ENCODE data around the gene RADIL. TPM values are rescaled to one million over a fixed set of nuclear protein-coding genes. Genes with fewer than 3 reads are reported as not detected.
A peak's percentile ranks its signal among the peaks of the same experiment; 100 is the strongest.

Gene RADIL
- total RNA-seq, 2 donors from 2014 or later = 0.08 to 0.56 TPM

DNA sequence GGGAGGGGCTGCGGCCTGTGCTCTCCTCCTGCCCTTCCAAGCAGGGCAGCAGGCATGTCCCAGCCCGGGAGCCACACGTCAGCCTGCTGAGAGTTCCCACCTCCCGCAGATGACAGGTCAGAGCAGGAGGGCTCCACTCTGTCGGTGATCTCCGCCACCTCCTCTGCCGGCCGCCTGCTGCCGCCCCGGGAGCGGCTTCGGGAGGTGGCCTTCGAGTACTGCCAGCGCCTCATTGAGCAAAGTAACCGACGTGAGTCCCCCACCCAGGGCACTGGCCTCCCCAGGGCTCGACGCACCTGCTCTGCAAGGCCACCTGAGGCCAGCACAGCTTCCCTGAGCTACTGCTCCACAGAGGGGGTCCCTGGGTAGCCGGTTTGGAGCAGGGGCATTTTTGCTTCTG is 98.7 kb downstream of the RADIL start:
- peaks cover 43% of the 10 kb centered on the region for H3K36me3 Mint-ChIP-seq (ENCODE audit: low read depth)
- H3K27me3 Mint-ChIP-seq = no peaks in the 10 kb centered on the region
- no peak overlapping the region for H3K4me3 Mint-ChIP-seq
- no peak overlapping the region for H3K27ac Mint-ChIP-seq
- no peak for ATAC-seq (replicated peaks)
- no peaks in the 10 kb centered on the region for H3K4me1 Mint-ChIP-seq
- H3K9me3 Mint-ChIP-seq = no peaks in the 10 kb centered on the region

DNA sequence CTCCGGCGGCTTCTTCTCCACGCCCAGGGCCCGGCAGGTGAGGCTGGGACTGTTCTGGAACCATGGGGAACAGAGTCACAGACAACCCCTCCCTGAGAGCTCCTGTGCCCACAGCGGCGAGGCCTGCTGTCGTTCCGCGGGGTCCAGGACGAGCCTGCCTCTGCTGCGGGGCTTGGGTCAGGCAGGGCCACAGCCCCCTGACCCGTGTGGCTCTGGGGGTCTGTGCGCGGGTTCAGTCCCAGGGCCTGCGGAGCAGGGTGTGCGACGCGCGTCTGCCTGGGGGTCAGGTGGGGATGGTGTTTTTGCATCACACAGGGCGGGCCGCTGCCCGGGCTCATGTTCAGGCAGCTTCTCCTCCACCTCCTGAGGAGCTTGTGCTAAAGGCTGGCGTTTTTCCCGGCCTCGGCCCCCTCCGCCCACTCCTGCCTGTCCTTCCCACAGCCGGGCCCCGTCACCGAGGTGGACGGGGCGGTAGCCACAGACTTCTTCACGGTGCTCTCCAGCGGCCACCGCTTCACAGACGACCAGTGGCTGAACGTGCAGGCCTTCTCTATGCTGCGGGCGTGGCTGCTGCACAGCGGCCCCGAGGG is 99.7 kb downstream of the RADIL start:
- H3K36me3 Mint-ChIP-seq (ENCODE audit: low read depth) = peaks cover 45% of the 10 kb centered on the region
- no peak overlapping the region for H3K27ac Mint-ChIP-seq
- H3K4me1 Mint-ChIP-seq = no peaks in the 10 kb centered on the region
- no peak overlapping the region for H3K4me3 Mint-ChIP-seq
- ATAC-seq (replicated peaks) = no peak
- H3K9me3 Mint-ChIP-seq = no peaks in the 10 kb centered on the region
- H3K27me3 Mint-ChIP-seq = no peaks in the 10 kb centered on the region

DNA sequence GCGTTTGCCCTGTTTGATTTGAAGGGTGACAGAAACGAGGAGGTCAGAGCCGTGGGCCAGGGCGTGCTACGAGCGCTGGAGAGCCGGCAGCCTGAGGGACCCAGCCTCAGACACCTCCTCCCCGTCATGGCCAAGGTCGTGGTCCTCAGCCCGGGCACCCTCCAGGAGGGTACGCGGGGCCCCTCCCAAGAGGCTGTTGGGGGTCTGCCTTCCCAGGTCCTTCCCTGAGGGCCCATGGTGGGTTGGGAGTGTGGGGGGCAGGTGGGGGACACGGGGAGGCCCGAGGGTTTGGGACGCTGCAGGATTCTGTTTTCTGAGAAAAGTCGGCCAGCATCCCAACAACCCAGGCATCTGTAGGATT is 100.2 kb downstream of the RADIL start:
- H3K9me3 Mint-ChIP-seq = no peaks in the 10 kb centered on the region
- H3K4me3 Mint-ChIP-seq = no peak overlapping the region
- no peak overlapping the region for H3K27ac Mint-ChIP-seq
- H3K4me1 Mint-ChIP-seq = peaks cover 2% of the 10 kb centered on the region
- ATAC-seq (replicated peaks) = no peak
- no peaks in the 10 kb centered on the region for H3K27me3 Mint-ChIP-seq
- peaks cover 47% of the 10 kb centered on the region for H3K36me3 Mint-ChIP-seq (ENCODE audit: low read depth)

DNA sequence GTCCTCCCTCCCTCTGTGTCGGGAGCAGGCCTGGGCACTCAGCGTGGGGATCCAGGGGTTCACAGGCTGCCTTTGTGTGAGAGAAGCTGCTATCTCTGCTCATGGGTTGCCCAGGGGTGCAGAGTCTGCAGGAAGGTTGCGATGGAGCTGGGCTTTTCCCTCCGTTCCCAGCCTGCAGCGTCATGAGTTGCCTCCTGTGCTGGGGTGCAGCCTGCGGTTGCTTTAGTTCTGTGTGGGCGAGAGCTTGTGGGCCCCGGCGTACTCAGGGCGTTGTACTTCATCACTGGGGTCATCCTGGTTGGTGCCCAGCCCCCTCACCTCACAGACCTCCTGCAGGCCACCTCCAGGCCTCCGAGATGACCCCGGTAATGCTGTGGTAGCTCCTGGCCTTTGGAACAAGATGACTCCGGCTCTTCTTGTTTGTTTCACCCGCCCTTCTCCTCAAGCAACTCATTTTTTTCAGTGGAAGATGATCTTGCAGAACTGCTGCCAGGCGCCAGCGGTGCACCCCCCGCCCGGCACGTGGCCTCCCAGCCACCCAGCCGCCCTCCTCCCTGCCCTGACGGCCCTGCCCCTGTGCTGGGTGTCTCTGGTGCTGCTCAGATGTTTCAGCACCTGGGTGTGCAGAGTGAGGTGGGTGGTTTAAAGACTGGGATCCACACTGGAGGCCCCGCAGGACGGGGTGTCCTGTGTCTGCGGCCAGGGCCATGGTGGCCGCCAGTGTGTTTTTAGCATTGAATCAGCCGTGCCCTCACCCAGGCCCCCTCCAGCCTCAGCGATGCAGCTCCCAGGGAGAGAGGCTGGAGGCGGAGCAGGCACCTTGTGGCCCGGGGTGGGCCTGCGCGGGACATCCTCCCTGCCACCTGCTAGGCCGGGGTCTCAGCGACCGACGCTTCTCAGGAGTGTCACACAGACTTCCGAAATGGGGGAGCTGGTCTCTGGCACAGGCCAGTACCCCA is 100.9 kb downstream of the RADIL start:
- no peaks in the 10 kb centered on the region for H3K9me3 Mint-ChIP-seq
- no peak overlapping the region for H3K4me3 Mint-ChIP-seq
- ATAC-seq (replicated peaks) = no peak
- H3K27ac Mint-ChIP-seq = no peak overlapping the region
- no peaks in the 10 kb centered on the region for H3K27me3 Mint-ChIP-seq
- peaks cover 7% of the 10 kb centered on the region for H3K4me1 Mint-ChIP-seq
- H3K36me3 Mint-ChIP-seq (ENCODE audit: low read depth) = peaks cover 48% of the 10 kb centered on the region

DNA sequence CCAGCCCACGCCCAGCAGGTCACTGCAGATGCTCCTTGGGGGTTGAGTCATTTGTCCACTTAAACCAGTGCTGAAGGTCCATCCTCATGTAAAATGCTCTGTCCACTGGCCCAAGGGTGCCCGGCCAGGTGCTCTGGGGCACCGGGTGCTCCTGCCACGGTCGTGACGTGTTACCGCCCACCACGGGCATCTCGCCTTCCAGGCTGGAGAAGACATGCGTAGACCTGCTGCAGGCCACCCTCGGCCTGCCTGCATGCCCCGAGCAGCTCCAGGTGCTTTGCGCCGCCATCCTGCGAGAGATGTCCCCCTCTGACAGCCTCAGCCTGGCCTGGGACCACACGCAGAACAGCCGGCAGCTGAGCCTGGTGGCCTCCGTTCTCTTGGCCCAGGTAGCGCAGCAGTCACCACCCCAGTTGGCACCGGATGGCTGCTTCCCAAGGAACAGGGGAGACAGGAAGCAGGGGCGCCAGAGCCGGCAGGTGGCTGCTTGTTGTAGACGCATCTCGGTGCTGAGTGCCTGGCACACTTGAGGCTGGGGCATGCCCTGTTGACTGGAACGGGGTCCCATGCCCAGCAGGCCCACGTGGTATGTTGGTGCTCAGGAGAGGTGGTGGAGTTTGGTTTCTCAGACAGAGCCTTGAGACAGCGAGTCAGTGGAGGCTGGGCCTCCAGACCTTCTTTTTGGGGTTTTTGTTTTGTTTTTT is 102.0 kb downstream of the RADIL start:
- peaks cover 7% of the 10 kb centered on the region for H3K4me1 Mint-ChIP-seq
- ATAC-seq (replicated peaks) = no peak
- H3K36me3 Mint-ChIP-seq (ENCODE audit: low read depth) = peaks cover 56% of the 10 kb centered on the region
- H3K4me3 Mint-ChIP-seq = no peak overlapping the region
- H3K27ac Mint-ChIP-seq = no peak overlapping the region
- no peaks in the 10 kb centered on the region for H3K27me3 Mint-ChIP-seq
- H3K9me3 Mint-ChIP-seq = no peaks in the 10 kb centered on the region

DNA sequence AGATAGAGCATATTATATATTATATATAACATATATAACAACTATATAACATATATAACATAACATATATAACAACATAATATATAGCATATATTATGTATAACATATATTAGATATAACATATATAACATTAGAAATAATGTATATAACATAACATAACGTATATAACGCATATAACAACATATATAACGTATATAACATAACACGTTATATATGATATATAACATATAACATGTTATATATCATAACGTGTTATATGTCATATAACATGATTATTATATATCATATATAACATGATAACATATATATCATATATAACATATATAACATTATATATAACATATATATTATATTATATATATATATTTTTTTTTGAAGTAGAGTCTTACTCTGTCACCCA is 104.4 kb downstream of the RADIL start:
- Mint-ChIP-seq H3K9me3 (no peaks in the 10 kb centered on the region), H3K4me3 (no peak overlapping the region), H3K27ac (no peak overlapping the region), H3K36me3 (ENCODE audit: low read depth) (peaks cover 61% of the 10 kb centered on the region), H3K4me1 (peaks cover 13% of the 10 kb centered on the region), H3K27me3 (no peaks in the 10 kb centered on the region)
- no peak for ATAC-seq (replicated peaks)

DNA sequence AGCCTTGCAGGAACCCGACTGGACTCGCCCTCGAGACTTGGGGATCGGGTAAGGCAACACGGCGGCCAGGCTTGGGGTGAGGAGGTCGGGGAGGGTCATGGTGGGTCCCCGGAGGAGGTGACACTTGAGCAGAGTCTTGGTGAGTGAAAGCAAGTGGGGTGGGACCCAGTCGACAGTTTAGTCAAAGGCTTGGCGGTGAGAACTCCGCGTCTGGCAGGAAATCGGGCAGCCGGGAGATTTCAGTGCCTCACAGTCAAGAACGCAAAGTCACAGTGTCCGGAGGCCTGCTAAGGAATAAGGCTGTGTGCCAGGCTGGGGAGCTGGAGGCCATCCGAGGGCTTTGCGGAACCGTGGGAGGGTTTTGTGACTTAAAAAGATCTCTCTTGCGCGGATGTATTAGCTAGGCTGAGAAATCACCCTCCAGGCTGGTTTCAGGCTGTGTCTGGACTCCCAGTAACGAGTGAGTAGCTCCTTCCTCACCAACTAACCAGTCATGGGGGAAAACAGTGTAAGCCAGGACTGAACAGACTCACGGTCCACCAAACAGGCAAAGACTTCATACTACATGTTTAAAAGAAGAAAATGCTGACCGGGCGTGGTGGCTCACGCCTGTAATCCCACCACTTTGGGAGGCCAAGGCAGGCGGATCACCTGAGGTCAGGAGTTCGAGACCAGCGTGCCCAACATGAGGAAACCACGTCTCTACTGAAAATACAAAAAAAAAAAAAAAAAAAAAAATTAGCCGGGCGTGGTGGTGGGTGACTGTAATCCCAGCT is 107.5 kb downstream of the RADIL start:
- Mint-ChIP-seq H3K4me3 (peak overlapping the region; percentile 99), H3K9me3 (no peaks in the 10 kb centered on the region)

DNA sequence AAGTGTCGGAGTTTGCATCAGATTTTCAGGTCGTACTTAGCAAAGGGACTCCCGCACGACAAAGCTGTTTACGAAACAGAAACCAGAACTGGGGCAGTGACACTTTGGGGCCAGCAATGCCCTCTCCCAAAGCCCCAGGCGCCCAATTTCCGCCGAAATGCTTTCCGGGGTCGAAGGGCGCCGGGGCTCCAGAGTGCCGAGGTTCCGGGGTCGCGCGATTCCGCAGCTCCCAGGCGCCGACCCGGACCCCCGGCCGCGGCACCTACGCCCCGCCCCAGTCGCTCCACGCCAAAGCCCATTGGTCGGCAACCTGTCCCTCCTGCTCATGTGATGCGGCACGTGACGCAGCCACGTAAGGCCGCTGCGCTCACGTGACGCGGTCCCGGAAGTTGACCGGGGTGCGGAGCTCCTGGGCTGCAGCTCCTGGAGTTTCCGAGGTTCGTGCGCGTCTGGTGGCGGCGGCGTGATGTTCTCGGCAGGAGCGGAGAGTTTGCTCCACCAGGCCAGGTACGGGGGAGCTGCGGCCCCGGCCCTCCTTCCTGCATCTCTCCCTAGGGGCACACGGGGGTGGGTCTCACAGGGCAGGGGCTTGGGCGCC is 108.2 kb downstream of the RADIL start, which contains the start of gene AP5Z1:
AP5Z1 (plus strand) TSS at position 374 of the 598 bp plus-strand sequence; CDS start at position 467, 93 bp downstream.
- Mint-ChIP-seq H3K27me3 (no peaks in the 10 kb centered on the region), H3K4me1 (peaks cover 14% of the 10 kb centered on the region), H3K9me3 (no peaks in the 10 kb centered on the region), H3K27ac (peak within 1 kb of the TSS; percentile 99), H3K36me3 (ENCODE audit: low read depth) (peaks cover 42% of the 10 kb centered on the region), H3K4me3 (peak within 1 kb of the TSS; percentile 99)
- peak; percentile 94 for ATAC-seq (replicated peaks)

More for the DNA sequence above, 107.5 kb downstream of the RADIL start:
- Mint-ChIP-seq H3K27ac (peak overlapping the region; percentile 99), H3K27me3 (no peaks in the 10 kb centered on the region), H3K36me3 (ENCODE audit: low read depth) (peaks cover 49% of the 10 kb centered on the region), H3K4me1 (peaks cover 14% of the 10 kb centered on the region)
- peak; percentile 34 for ATAC-seq (replicated peaks)

DNA sequence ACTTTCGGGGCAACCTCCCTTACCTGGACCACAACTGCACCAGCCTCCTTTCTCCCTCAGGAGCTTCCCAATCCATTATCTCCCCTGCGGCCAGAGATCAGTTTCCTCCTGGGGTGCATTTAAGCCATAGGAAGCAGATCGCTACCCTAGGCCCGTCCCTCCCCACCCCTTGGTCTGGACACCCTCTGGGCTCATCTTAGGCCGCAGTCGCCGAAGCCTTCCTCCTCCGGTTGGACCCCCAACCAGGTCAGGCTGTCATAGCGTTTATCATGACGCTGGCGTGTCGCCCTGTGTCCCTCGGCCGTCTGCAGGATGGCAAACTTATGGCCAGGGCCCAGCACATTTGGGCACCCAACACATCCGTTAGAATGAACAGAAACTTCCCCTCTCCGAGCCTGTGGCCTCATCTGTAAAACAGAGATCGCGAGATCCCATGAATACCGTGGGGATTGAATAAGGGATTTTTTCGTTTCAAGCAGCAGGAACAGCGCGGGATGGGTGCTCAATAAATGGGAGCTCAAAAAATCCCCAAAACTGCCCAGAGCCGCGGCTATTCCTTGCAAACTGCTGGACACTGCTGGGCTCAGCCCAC is 108.8 kb downstream of the RADIL start:
- H3K27me3 Mint-ChIP-seq = no peaks in the 10 kb centered on the region
- peaks cover 36% of the 10 kb centered on the region for H3K36me3 Mint-ChIP-seq (ENCODE audit: low read depth)
- H3K27ac Mint-ChIP-seq = peak overlapping the region; percentile 99
- peak; percentile 40 for ATAC-seq (replicated peaks)
- H3K4me3 Mint-ChIP-seq = peak overlapping the region; percentile 99
- peaks cover 14% of the 10 kb centered on the region for H3K4me1 Mint-ChIP-seq
- no peaks in the 10 kb centered on the region for H3K9me3 Mint-ChIP-seq

DNA sequence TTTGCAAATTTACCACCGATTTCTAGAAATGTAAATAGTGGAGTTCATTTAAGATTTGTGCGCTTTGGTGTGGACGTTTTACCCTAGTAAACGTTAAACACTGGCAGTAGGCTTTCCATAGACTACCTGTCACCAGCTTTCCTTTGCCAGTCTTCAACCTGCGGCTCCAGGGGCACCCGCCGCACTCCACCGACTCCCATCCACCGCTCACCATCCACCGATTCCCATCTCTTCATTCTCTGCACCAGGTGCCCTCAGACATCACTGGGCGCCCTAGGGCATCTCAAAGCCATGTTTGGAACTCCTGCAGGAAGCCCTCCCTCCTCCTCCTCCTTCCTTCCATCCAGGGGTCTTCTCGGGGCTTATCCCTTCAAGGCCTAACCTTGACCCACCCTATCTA is 109.5 kb downstream of the RADIL start:
- Mint-ChIP-seq H3K27me3 (no peaks in the 10 kb centered on the region), H3K4me3 (peak overlapping the region; percentile 99), H3K27ac (peak overlapping the region; percentile 99)

DNA sequence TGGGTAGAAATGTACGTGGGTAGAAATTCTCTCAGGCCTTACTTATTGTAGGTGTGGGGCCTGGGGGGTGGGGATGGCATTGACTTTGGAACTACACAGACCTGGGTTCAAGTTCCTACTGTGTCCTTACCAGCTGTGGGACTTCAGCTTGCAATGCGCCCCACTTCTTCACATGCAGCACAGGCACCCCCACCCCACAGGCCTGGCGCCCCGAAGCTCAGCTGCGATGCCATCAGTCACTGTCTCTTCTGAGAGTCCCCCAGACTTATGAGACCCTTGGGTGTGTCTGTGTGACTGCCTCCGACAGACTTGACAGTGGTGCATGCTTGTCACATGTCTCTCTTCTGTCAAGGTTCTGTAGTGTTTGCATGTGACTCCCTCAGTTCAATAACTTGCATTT is 111.2 kb downstream of the RADIL start:
- peaks cover 7% of the 10 kb centered on the region for H3K4me1 Mint-ChIP-seq
- peaks cover 23% of the 10 kb centered on the region for H3K36me3 Mint-ChIP-seq (ENCODE audit: low read depth)
- ATAC-seq (replicated peaks) = no peak
- no peaks in the 10 kb centered on the region for H3K9me3 Mint-ChIP-seq
- H3K27ac Mint-ChIP-seq = no peak overlapping the region
- H3K27me3 Mint-ChIP-seq = no peaks in the 10 kb centered on the region
- H3K4me3 Mint-ChIP-seq = no peak overlapping the region

More for the DNA sequence above, 109.5 kb downstream of the RADIL start:
- Mint-ChIP-seq H3K36me3 (ENCODE audit: low read depth) (peaks cover 35% of the 10 kb centered on the region), H3K9me3 (no peaks in the 10 kb centered on the region), H3K4me1 (peaks cover 14% of the 10 kb centered on the region)
- ATAC-seq (replicated peaks) = no peak

DNA sequence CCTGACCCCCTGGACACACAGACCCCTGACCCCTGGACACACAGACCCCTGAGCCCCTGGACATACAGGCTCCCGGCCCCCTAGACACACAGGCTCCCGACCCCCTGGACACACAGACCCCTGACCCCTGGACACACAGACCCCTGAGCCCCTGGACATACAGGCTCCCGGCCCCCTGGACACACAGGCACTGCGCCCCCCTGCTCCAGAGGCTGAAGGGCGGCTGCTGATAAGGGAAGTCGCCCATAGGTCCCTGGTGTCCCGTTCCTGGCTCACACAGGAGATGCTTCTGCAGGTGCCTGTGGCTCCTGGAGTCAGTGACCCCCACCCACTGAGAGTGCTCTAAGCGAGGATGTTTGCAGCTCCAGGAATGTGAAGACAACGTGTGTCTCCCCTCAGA is 111.8 kb downstream of the RADIL start:
- ATAC-seq (replicated peaks) = no peak
- no peaks in the 10 kb centered on the region for H3K9me3 Mint-ChIP-seq
- H3K27ac Mint-ChIP-seq = no peak overlapping the region
- H3K4me3 Mint-ChIP-seq = no peak overlapping the region
- H3K4me1 Mint-ChIP-seq = peaks cover 7% of the 10 kb centered on the region
- H3K27me3 Mint-ChIP-seq = no peaks in the 10 kb centered on the region
- peaks cover 17% of the 10 kb centered on the region for H3K36me3 Mint-ChIP-seq (ENCODE audit: low read depth)

DNA sequence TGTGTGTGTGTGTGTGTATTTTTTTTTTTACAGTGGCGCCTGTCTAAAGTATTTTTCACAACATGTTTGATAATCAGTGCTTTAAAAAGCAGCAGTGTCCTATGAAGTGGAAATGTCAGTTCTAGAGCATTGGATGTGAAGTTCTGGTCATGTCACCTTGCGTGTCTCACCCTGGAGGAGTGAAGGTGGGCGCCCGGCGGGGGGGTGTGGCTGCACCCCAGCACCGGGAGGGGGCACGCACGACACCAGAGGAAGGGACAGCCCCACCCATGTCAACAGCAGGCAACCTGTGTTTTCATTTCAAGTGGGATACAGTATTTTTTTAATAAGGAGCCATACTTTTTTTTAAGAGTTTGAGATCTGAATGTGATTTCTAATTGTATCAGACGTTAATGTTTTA is 112.6 kb downstream of the RADIL start:
- Mint-ChIP-seq H3K4me1 (peaks cover 7% of the 10 kb centered on the region), H3K9me3 (no peaks in the 10 kb centered on the region), H3K27me3 (no peaks in the 10 kb centered on the region), H3K36me3 (ENCODE audit: low read depth) (peaks cover 8% of the 10 kb centered on the region), H3K27ac (peak overlapping the region; percentile 25), H3K4me3 (no peak overlapping the region)
- ATAC-seq (replicated peaks) = no peak
